Trophoblast cell (in vitro differentiated cells and primary cell): ENCODE measurements around the gene HOXB6.
A peak's percentile ranks its signal among the peaks of the same experiment; 100 is the strongest.

Experiments
- DNase-seq, 2 donors: peaks; one replicate each; pipeline ENCODE4 v3.0.0-alpha.2; 2016
- H2AFZ ChIP-seq: 2 replicates; pipeline ENCODE4 v1.6.1; 2013; ENCODE audit warnings: low read length, moderate library complexity, mild to moderate bottlenecking; ENCODE audit not compliant: insufficient read depth, poor library complexity
- H2AK5ac ChIP-seq: 2 replicates; pipeline ENCODE4 v1.6.1; 2013; ENCODE audit warnings: mild to moderate bottlenecking, low read length
- H2BK120ac ChIP-seq: 2 replicates; pipeline ENCODE4 v1.6.1; 2013; ENCODE audit warnings: low read length, mild to moderate bottlenecking, moderate library complexity; ENCODE audit not compliant: insufficient read depth, poor library complexity
- H2BK12ac ChIP-seq: 2 replicates; pipeline ENCODE4 v1.6.1; 2013; ENCODE audit warnings: mild to moderate bottlenecking, low read length, moderate library complexity
- H2BK5ac ChIP-seq: 2 replicates; pipeline ENCODE4 v1.6.1; 2013; ENCODE audit warnings: low read length, low read depth, moderate library complexity, mild to moderate bottlenecking; ENCODE audit not compliant: poor library complexity
- H3K14ac ChIP-seq: 2 replicates; pipeline ENCODE4 v1.6.1; 2013; ENCODE audit warnings: mild to moderate bottlenecking, low read length
- H3K18ac ChIP-seq: 2 replicates; pipeline ENCODE4 v1.6.1; 2013; ENCODE audit warnings: mild to moderate bottlenecking, low read length
- H3K23ac ChIP-seq: 2 replicates; pipeline ENCODE4 v1.6.1; 2013; ENCODE audit warnings: low read length
- H3K27ac ChIP-seq: 2 replicates; pipeline ENCODE4 v1.5.1; 2013; ENCODE audit warnings: low read depth, mild to moderate bottlenecking, inconsistent platforms, low read length, moderate library complexity
- H3K27me3 ChIP-seq: 2 replicates; pipeline ENCODE4 v1.6.1; 2013; ENCODE audit warnings: inconsistent platforms, mild to moderate bottlenecking, low read length, moderate library complexity; ENCODE audit not compliant: insufficient read depth
- H3K36me3 ChIP-seq, 2 experiments: 1 replicate in 1 of 2; 2 replicates in 1 of 2; pipeline ENCODE4 v1.6.1; 2013; ENCODE audit warnings: low read length in 2 of 2, mild to moderate bottlenecking in 2 of 2, moderate library complexity in 1 of 2; ENCODE audit not compliant: insufficient read depth in 2 of 2, control insufficient read depth in 1 of 2
- H3K4ac ChIP-seq: 2 replicates; pipeline ENCODE4 v1.6.1; 2013; ENCODE audit warnings: low read depth, mild to moderate bottlenecking, low read length, moderate library complexity
- H3K4me1 ChIP-seq, 2 experiments: 1 replicate in 1 of 2; 2 replicates in 1 of 2; pipeline ENCODE4 v1.6.1; 2013; ENCODE audit warnings: low read length in 2 of 2, mild to moderate bottlenecking in 2 of 2, moderate library complexity in 1 of 2; ENCODE audit not compliant: insufficient read depth in 2 of 2, control insufficient read depth in 1 of 2
- H3K4me2 ChIP-seq: 2 replicates; pipeline ENCODE4 v1.6.1; 2013; ENCODE audit warnings: inconsistent platforms, mild to moderate bottlenecking, low read length, moderate library complexity
- H3K4me3 ChIP-seq: 2 replicates; pipeline ENCODE4 v1.5.1; 2013; ENCODE audit warnings: mild to moderate bottlenecking, low read depth, low read length, inconsistent platforms
- H3K79me1 ChIP-seq: one replicate; pipeline ENCODE4 v1.6.1; 2013; ENCODE audit warnings: low read length
- H3K79me2 ChIP-seq: 2 replicates; pipeline ENCODE4 v1.6.1; 2013; ENCODE audit warnings: low read length, mild to moderate bottlenecking; ENCODE audit not compliant: control insufficient read depth, insufficient read depth, poor library complexity
- H3K9ac ChIP-seq: 2 replicates; pipeline ENCODE4 v1.6.1; 2013; ENCODE audit warnings: mild to moderate bottlenecking, low read length
- H3K9me3 ChIP-seq: 2 replicates; pipeline ENCODE4 v1.6.1; 2013; ENCODE audit warnings: low read depth, mild to moderate bottlenecking, control low read depth, inconsistent platforms, low read length; ENCODE audit not compliant: insufficient read depth
- H4K12ac ChIP-seq: 2 replicates; pipeline ENCODE4 v1.6.1; 2013; ENCODE audit warnings: low read depth, mild to moderate bottlenecking, low read length, moderate library complexity
- H4K8ac ChIP-seq: 2 replicates; pipeline ENCODE4 v1.6.1; 2013; ENCODE audit warnings: low read depth, mild to moderate bottlenecking, low read length, moderate library complexity
- H4K91ac ChIP-seq: one replicate; pipeline ENCODE4 v1.6.1; 2013; ENCODE audit warnings: low read depth, mild to moderate bottlenecking, low read length, moderate library complexity
- WGBS: extraction: QIAGEN DNeasy Blood & Tissue Kit; methylation state at CpG from one replicate; pipeline ENCODE4 v1.1.7; 2013; ENCODE audit warnings: missing lambda C conversion rate; ENCODE audit not compliant: insufficient read length, insufficient coverage; ENCODE audit errors: extremely low coverage; 5-methylcytosine and 5-hydroxymethylcytosine counted together

Gene HOXB6

DNA sequence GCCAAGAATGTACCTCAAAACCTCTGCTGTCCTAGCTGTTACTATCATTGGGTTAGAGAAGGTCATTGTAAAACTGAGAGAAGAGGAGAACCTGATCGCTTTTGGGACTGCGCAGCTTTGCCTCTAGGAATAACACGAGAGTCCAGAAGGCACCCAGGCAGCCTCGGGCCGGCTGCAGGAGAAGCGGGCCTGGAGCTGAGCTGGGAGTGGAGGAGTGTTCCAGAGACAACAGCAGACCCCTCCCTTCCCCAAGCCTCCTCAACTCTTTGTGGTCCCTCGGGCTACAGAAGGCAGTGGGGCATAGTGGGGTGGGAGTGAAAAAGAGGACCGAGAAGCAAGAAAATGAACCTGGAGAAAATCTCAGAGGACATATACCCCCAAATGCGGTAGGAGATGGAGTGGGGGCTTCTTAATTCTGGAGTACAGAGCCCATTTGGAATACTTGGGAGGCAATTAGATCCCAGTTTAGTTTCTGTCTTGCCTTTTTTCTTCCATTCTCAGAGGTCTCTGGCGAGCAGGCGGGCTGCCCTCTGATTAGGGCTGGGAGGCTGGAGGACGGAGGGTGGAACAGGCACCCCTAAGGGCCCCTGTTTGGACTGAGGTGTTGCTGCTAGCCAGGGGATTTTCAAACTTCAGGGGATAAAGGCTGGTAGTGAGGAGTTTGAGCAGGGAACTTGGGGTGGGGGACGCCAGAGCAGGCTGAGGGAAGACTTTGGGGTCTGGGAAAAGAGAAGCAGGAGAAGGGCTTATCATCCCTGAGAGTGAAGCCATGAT lies 46.5 kb downstream of the HOXB6 start:
- Histone ChIP-seq H3K23ac (no peak overlapping the region), H3K4me2 (no peak overlapping the region), H2AFZ (no peak overlapping the region), H3K36me3 (peaks cover 0 to 2% of the 10 kb centered on the region in 2 experiments), H3K4me1 (peaks cover 14 to 15% of the 10 kb centered on the region in 2 experiments), H2BK120ac (no peak overlapping the region), H3K9me3 (peaks cover 3% of the 10 kb centered on the region), H2AK5ac (no peak overlapping the region), H3K27ac (no peak overlapping the region), H3K79me2 (peaks cover 8% of the 10 kb centered on the region), H2BK12ac (no peak overlapping the region), H3K14ac (no peak overlapping the region), H4K8ac (no peak overlapping the region), H3K79me1 (peaks cover 9% of the 10 kb centered on the region), H3K27me3 (peaks cover 2% of the 10 kb centered on the region), H3K18ac (no peak overlapping the region), H3K4me3 (no peak overlapping the region), H4K12ac (no peak overlapping the region), H2BK5ac (no peak overlapping the region), H4K91ac (no peak overlapping the region), H3K4ac (no peak overlapping the region), H3K9ac (no peak overlapping the region)
- DNase-seq = no peak
- WGBS = no CpG with 5 or more reads among the region's 13 CpGs

DNA sequence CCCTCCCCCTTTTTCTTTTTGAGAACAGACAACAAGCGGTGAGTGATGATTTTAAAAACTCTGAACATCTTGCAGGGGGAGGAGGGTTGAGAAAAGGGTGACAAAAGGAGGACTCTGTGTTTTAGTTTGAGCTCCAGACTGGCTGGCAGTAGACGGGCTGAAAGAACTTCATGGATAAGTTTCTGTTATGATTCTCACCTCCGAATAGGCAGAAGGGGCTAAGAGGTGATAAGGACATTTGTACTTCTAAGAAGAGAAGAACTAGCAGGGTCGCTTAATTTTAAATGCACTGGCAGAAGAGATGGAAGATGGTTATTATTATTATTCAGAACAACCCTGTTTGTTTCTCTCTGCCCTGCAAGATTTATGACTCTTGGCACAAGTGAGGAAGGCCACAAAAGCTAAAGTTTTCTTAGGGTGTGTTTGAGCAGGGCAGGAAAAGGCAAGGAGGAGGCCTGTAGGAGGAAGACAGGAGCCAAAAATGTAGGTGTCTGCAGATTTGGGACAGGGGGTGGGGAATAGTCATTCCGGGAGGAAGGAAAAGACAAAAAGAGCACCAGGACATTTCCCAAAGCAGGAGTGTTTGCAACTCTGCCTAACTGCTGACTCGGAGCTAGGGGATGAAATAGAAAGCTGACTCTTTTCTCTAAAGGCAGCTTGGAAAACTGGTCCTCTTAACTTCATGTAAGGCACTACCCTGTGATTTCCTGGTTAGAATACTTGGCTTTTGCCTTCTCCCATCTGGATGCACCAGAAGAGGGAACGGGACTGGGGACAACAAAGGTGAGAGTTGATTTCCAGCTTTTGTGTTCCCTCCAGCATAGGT lies 48.0 kb downstream of the HOXB6 start:
- no peak overlapping the region for H2AK5ac ChIP-seq
- WGBS = no CpG with 5 or more reads among the region's 7 CpGs

DNA sequence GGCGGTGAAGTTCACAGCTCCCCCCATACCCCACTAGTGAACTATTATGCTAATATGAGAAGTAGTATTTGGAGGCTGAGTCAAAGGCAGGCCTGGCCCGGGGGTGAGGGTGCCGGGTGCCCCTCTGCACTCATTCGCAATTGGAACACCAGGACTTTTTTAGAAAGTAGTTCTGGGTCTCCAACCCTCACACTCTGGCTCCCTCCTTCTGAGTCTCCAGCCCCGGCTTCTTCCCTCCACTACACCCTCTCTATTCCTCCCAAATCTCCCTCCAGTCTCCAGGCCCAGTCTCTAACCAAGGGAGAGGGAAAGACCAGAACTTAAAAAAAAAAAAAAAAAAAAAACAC lies 48.6 kb downstream of the HOXB6 start:
- H2AK5ac ChIP-seq = no peak overlapping the region
- H3K27ac ChIP-seq = no peak overlapping the region
- no peak overlapping the region for H4K91ac ChIP-seq
- H3K4me1 ChIP-seq = peaks cover 15 to 19% of the 10 kb centered on the region in 2 experiments
- no peak for DNase-seq
- no peak overlapping the region for H3K4ac ChIP-seq
- no peak overlapping the region for H2BK120ac ChIP-seq
- H3K9me3 ChIP-seq = peaks cover 3% of the 10 kb centered on the region
- H3K79me2 ChIP-seq = peaks cover 8% of the 10 kb centered on the region
- H3K14ac ChIP-seq = no peak overlapping the region
- H3K18ac ChIP-seq = no peak overlapping the region
- no peak overlapping the region for H3K4me3 ChIP-seq
- no peak overlapping the region for H3K23ac ChIP-seq
- no peak overlapping the region for H2BK5ac ChIP-seq
- no peak overlapping the region for H4K12ac ChIP-seq
- H2AFZ ChIP-seq = no peak overlapping the region
- no peak overlapping the region for H3K9ac ChIP-seq
- no peak overlapping the region for H4K8ac ChIP-seq
- no peak overlapping the region for H2BK12ac ChIP-seq
- peaks cover 2% of the 10 kb centered on the region for H3K27me3 ChIP-seq
- no CpG with 5 or more reads among the region's 5 CpGs for WGBS
- H3K36me3 ChIP-seq = peaks cover 2 to 4% of the 10 kb centered on the region in 2 experiments
- peak overlapping the region; percentile 88 for H3K4me2 ChIP-seq
- peaks cover 11% of the 10 kb centered on the region for H3K79me1 ChIP-seq

More for the DNA sequence above, 48.0 kb downstream of the HOXB6 start:
- H2BK12ac ChIP-seq = peak overlapping the region; percentile 54
- H2BK5ac ChIP-seq = no peak overlapping the region
- peaks cover 15 to 19% of the 10 kb centered on the region in 2 experiments for H3K4me1 ChIP-seq
- no peak overlapping the region for H3K4me3 ChIP-seq
- no peak overlapping the region for H3K4ac ChIP-seq
- H3K9me3 ChIP-seq = peaks cover 3% of the 10 kb centered on the region
- peaks cover 2% of the 10 kb centered on the region for H3K27me3 ChIP-seq
- H3K27ac ChIP-seq = no peak overlapping the region
- H4K91ac ChIP-seq = no peak overlapping the region
- H3K9ac ChIP-seq = no peak overlapping the region
- no peak overlapping the region for H3K18ac ChIP-seq
- H3K23ac ChIP-seq = no peak overlapping the region
- no peak overlapping the region for H2AFZ ChIP-seq
- H3K36me3 ChIP-seq = peaks cover 2 to 4% of the 10 kb centered on the region in 2 experiments
- H3K79me1 ChIP-seq = peaks cover 11% of the 10 kb centered on the region
- no peak overlapping the region for H2BK120ac ChIP-seq
- peaks cover 8% of the 10 kb centered on the region for H3K79me2 ChIP-seq
- no peak overlapping the region for H3K14ac ChIP-seq
- H3K4me2 ChIP-seq = no peak overlapping the region
- DNase-seq = no peak
- H4K12ac ChIP-seq = no peak overlapping the region
- no peak overlapping the region for H4K8ac ChIP-seq

DNA sequence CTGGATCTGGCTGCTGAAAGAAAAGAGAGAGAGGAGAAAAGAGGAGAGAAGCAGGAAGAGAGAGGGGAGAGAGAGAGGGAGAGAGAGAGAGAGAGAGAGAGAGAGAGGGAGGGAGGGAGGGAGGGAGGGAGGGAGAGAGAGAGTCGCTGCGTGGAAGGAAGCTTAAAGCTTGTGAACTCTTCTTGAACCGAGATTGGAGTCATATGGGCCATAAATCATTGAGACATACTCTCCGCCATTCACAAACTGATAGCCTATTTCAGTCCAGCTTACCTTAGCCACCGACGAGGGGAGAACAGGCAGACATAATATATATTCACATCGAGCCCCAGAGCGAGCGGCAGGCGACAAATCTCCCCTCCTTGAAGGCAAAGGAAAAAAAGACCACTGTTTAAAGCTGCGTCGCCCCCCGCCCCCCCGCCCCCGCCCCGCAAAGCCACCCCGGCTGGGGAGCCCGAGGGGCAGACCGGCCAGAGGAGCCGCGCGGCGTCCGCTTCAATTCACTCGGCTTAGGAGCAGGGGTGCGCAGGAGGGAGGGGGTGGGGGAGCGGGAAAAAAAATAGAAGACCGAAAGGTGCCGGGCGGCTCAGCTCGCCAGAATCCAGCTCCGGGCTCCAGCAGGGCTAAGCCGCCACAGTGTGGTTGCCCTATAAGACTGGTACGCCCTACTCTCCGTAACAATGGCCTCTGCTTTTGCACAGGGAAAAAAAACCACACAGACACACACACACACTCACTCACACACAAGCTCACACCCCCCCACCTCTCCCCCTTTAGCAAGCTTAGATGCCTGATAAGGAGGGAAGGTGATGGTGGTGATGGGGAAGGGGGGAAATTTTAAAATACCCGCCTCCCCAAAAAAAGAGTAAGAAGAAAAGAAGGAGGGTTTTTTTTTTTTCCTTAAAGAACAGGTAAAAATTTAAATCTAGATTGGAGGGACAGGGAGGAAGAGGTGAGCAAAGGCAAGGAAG lies 49.2 kb downstream of the HOXB6 start:
- peaks cover 2% of the 10 kb centered on the region for H3K27me3 ChIP-seq
- H4K91ac ChIP-seq = peak overlapping the region; percentile 70
- no peak overlapping the region for H2BK120ac ChIP-seq
- peaks cover 5 to 7% of the 10 kb centered on the region in 2 experiments for H3K36me3 ChIP-seq
- peak overlapping the region; percentile 88 for H3K4me2 ChIP-seq
- H3K79me2 ChIP-seq = peaks cover 8% of the 10 kb centered on the region
- peak overlapping the region; percentile 5 for H3K27ac ChIP-seq
- no peak overlapping the region for H3K4me3 ChIP-seq
- no peak overlapping the region for H2AK5ac ChIP-seq
- H4K8ac ChIP-seq = no peak overlapping the region
- H3K9me3 ChIP-seq = peaks cover 3% of the 10 kb centered on the region
- H2BK12ac ChIP-seq = no peak overlapping the region
- H3K23ac ChIP-seq = no peak overlapping the region
- no peak overlapping the region for H3K4ac ChIP-seq
- no peak overlapping the region for H3K18ac ChIP-seq
- no peak overlapping the region for H2AFZ ChIP-seq
- no peak overlapping the region for H3K14ac ChIP-seq
- no CpG with 5 or more reads among the region's 36 CpGs for WGBS
- DNase-seq = no peak
- H3K4me1 ChIP-seq = peaks cover 18 to 22% of the 10 kb centered on the region in 2 experiments
- H4K12ac ChIP-seq = no peak overlapping the region
- no peak overlapping the region for H2BK5ac ChIP-seq
- peaks cover 14% of the 10 kb centered on the region for H3K79me1 ChIP-seq
- no peak overlapping the region for H3K9ac ChIP-seq
